SU-DHL-6 (cell line): ENCODE results near the gene MUC3A.

Experiments used
- H2AFZ ChIP-seq: fragments of 200-600 bp; sonication (generic); 2 replicates; pipeline ENCODE4 v1.6.1; 2014; ENCODE audit warnings: low read depth, mild to moderate bottlenecking, moderate library complexity, mixed read lengths, antibody characterized with exemption, low read length; ENCODE audit not compliant: severe bottlenecking
- H3F3A ChIP-seq: fragments of 200-600 bp; shearing (Covaris generic); 2 replicates; pipeline ENCODE4 v1.6.0; 2016; ENCODE audit warnings: antibody characterized with exemption, mild to moderate bottlenecking; ENCODE audit not compliant: insufficient read depth
- H3K27ac ChIP-seq: fragments of 200-600 bp; sonication (generic); 2 replicates; pipeline ENCODE4 v1.5.1; 2016; ENCODE audit warnings: low read depth, mild to moderate bottlenecking, low read length, moderate library complexity, mixed read lengths
- H3K27me3 ChIP-seq: fragments of 200-600 bp; sonication (generic), shearing (Covaris generic); 2 replicates; pipeline ENCODE4 v1.6.0; 2014; ENCODE audit warnings: mild to moderate bottlenecking, low read length
- H3K36me3 ChIP-seq: fragments of 200-600 bp; sonication (generic); 2 replicates; pipeline ENCODE4 v1.6.1; 2014; ENCODE audit warnings: mild to moderate bottlenecking, low read length, mixed read lengths
- H3K4me2 ChIP-seq: fragments of 300-600, 200-600 bp; shearing (Covaris generic), sonication (generic); 2 replicates; pipeline ENCODE4 v1.6.0; 2014; ENCODE audit warnings: low read length, low read depth, mild to moderate bottlenecking; ENCODE audit not compliant: poor library complexity, severe bottlenecking
- H3K4me3 ChIP-seq: fragments of 200-600 bp; sonication (generic); 2 replicates; pipeline ENCODE4 v1.5.1; 2014; ENCODE audit warnings: antibody characterized with exemption, low read length, mild to moderate bottlenecking, mixed read lengths; ENCODE audit not compliant: insufficient read depth, poor library complexity, severe bottlenecking
- H3K79me2 ChIP-seq: fragments of 200-600 bp; sonication (generic); 2 replicates; pipeline ENCODE4 v1.6.1; 2014; ENCODE audit warnings: mild to moderate bottlenecking, low read length, moderate library complexity; ENCODE audit not compliant: insufficient read depth
- H3K9ac ChIP-seq: fragments of 200-600 bp; sonication (generic); 2 replicates; pipeline ENCODE4 v1.7.0; 2014; ENCODE audit warnings: mild to moderate bottlenecking, low read length
- H3K9me2 ChIP-seq: fragments of 200-600 bp; sonication (generic); replicated peaks from 2 replicates; pipeline ENCODE4 v1.6.1; 2014; ENCODE audit warnings: low read length; ENCODE audit not compliant: insufficient read depth
- H3K9me3 ChIP-seq: fragments of 200-600 bp; sonication (generic); 2 replicates; pipeline ENCODE4 v1.6.1; 2014; ENCODE audit warnings: low read length, mixed read lengths; ENCODE audit not compliant: insufficient read depth
- H4K20me1 ChIP-seq: fragments of 200-600 bp; sonication (generic); 2 replicates; pipeline ENCODE4 v1.6.1; 2014; ENCODE audit warnings: low read depth, mild to moderate bottlenecking, antibody characterized with exemption, low read length, moderate library complexity, mixed read lengths
- EZH2phosphoT487 ChIP-seq: fragments of 200-600 bp; sonication (generic), shearing (Covaris generic); conservative IDR thresholded peaks from 2 replicates; pipeline ENCODE4 v1.6.1; 2018; ENCODE audit warnings: mild to moderate bottlenecking, antibody characterized with exemption, low read length, moderate library complexity, mixed read lengths
- TF ChIP-seq, protein P1 (sequence below): fragments of 200-600 bp; sonication (generic); IDR thresholded peaks from one replicate; pipeline ENCODE4 v1.5.1; 2017; ENCODE audit warnings: antibody characterized with exemption, mild to moderate bottlenecking, low read length, moderate library complexity; ENCODE audit not compliant: insufficient read depth, poor library complexity, severe bottlenecking

The MUC3A gene

DNA sequence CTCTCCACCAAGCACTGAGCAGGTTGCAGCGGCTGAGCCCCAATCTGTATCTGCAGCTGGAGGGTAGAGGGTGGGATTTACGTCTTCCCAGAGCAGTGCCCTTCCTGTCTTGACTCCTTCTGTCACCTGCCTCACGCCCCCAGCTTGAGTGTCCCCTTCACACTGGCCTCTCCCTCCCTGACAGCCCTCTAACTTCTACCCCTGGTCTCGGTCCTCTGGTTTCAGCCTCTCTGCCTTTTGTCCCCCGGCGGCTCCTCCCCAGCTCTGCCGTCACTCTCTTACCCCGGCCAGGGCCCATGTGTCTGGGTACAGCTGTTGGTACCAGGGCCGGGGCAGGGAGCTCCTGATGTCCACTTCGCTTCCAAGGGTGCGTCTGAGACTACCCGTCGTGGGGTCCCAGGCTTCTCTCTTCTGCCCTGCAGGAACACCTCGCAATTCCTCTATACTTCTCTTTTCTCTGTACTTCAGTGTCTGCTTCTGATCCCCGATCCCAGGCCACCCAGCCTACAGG is 654 bp downstream of the MUC3A start:
- Histone ChIP-seq H3K27ac (no peak overlapping the region), H3K79me2 (no peaks in the 10 kb centered on the region), H2AFZ (no peak overlapping the region), H3K4me3 (no peak overlapping the region), H3K9me2 (no peaks in the 10 kb centered on the region), H3K4me2 (no peak overlapping the region), H3K9me3 (no peaks in the 10 kb centered on the region), H3F3A (no peaks in the 10 kb centered on the region), H4K20me1 (no peaks in the 10 kb centered on the region), H3K9ac (no peak overlapping the region), H3K27me3 (peaks cover 4% of the 10 kb centered on the region; the same call in 1 of the 2 replicates), H3K36me3 (no peaks in the 10 kb centered on the region)
- TF ChIP-seq, protein P1, sequence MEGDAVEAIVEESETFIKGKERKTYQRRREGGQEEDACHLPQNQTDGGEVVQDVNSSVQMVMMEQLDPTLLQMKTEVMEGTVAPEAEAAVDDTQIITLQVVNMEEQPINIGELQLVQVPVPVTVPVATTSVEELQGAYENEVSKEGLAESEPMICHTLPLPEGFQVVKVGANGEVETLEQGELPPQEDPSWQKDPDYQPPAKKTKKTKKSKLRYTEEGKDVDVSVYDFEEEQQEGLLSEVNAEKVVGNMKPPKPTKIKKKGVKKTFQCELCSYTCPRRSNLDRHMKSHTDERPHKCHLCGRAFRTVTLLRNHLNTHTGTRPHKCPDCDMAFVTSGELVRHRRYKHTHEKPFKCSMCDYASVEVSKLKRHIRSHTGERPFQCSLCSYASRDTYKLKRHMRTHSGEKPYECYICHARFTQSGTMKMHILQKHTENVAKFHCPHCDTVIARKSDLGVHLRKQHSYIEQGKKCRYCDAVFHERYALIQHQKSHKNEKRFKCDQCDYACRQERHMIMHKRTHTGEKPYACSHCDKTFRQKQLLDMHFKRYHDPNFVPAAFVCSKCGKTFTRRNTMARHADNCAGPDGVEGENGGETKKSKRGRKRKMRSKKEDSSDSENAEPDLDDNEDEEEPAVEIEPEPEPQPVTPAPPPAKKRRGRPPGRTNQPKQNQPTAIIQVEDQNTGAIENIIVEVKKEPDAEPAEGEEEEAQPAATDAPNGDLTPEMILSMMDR: no peak
- no peak for TF ChIP-seq EZH2phosphoT487

DNA sequence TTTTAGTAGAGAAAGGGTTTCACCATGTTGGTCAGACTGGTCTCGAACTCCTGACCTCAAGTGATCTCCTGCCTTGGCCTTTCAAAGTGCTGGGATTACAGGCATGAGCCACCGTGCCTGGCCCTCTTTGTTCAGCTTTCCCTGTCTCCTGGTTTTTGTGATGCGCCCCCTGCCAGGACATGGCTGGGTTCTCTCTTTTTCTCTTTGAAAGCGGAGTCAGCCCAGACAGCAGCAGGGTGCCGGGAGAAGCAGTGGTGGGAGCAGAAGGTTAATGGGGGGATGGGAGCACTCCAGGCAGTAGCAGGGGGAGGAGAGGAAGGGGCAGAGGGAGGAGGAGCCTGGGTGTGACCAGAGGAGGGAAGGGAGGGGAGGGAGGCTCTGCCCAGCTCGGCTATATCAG is 1.8 kb downstream of the MUC3A start:
- Histone ChIP-seq H3K4me3 (no peak overlapping the region), H3F3A (no peaks in the 10 kb centered on the region), H3K4me2 (no peak overlapping the region), H3K9me3 (no peaks in the 10 kb centered on the region), H3K79me2 (no peaks in the 10 kb centered on the region), H4K20me1 (no peaks in the 10 kb centered on the region), H3K27me3 (0 out of 2 replicates have a peak, but pooled peaks cover 4% of the 10 kb centered on the region), H3K9ac (no peak overlapping the region), H2AFZ (no peak overlapping the region), H3K27ac (no peak overlapping the region), H3K9me2 (no peaks in the 10 kb centered on the region), H3K36me3 (no peaks in the 10 kb centered on the region)
- TF ChIP-seq, protein P1: no peak
- no peak for TF ChIP-seq EZH2phosphoT487

DNA sequence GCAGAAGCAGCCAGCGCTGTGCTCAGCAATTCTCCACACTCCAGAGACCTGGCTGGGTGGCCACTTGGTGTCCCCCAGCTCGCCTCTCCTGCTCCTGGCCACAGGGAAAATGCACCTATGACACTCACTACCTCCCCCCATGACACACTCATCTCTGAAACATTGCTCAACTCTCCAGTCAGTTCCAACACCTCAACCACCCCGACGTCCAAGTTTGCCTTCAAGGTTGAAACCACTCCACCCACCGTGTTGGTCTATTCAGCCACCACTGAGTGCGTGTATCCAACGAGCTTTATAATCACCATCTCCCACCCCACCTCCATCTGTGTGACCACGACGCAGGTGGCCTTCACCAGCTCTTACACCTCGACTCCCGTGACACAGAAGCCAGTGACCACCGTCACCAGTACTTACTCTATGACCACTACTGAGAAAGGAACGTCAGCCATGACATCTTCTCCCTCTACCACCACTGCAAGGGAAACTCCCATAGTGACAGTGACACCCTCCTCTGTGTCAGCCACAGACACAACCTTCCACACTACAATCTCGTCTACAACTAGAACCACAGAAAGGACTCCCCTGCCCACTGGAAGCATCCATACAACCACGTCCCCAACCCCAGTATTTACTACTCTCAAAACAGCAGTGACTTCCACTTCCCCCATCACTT is 2.7 kb downstream of the MUC3A start:
- Histone ChIP-seq H2AFZ (no peak overlapping the region), H3K9ac (no peak overlapping the region), H3F3A (no peaks in the 10 kb centered on the region), H3K9me2 (no peaks in the 10 kb centered on the region), H3K79me2 (no peaks in the 10 kb centered on the region), H3K4me3 (no peak overlapping the region), H3K27ac (no peak overlapping the region), H3K27me3 (0 out of 2 replicates have a peak, but pooled peaks cover 4% of the 10 kb centered on the region), H3K9me3 (no peaks in the 10 kb centered on the region), H4K20me1 (no peaks in the 10 kb centered on the region), H3K4me2 (no peak overlapping the region), H3K36me3 (no peaks in the 10 kb centered on the region)
- no peak for TF ChIP-seq EZH2phosphoT487
- TF ChIP-seq, protein P1: no peak
